ENCODE results near the gene ACTN4.

- TF ChIP-seq, protein P1, sequence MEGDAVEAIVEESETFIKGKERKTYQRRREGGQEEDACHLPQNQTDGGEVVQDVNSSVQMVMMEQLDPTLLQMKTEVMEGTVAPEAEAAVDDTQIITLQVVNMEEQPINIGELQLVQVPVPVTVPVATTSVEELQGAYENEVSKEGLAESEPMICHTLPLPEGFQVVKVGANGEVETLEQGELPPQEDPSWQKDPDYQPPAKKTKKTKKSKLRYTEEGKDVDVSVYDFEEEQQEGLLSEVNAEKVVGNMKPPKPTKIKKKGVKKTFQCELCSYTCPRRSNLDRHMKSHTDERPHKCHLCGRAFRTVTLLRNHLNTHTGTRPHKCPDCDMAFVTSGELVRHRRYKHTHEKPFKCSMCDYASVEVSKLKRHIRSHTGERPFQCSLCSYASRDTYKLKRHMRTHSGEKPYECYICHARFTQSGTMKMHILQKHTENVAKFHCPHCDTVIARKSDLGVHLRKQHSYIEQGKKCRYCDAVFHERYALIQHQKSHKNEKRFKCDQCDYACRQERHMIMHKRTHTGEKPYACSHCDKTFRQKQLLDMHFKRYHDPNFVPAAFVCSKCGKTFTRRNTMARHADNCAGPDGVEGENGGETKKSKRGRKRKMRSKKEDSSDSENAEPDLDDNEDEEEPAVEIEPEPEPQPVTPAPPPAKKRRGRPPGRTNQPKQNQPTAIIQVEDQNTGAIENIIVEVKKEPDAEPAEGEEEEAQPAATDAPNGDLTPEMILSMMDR (IDR thresholded peaks at IDR 0.05 in 2 of 3, conservative IDR thresholded peaks at IDR 0.05 in 1 of 3; ENCODE audit: control insufficient read depth in 2 of 3, extremely low read depth in 1 of 3, insufficient read depth in 1 of 3, low read depth in 3 of 3, low read length in 3 of 3) = no peak
- TF ChIP-seq GABPA (IDR thresholded peaks at IDR 0.05; ENCODE audit: low read depth) = no peak
- TF ChIP-seq POLR2AphosphoS5 (IDR thresholded peaks at IDR 0.05; ENCODE audit: low read length) = no peak
- no peak for TF ChIP-seq POLR2A (IDR thresholded peaks at IDR 0.05; ENCODE audit: low read depth, low read length)
- TF ChIP-seq CEBPB (IDR thresholded peaks at IDR 0.05; ENCODE audit: borderline replicate concordance in 1 of 2, low read depth in 2 of 2, low read length in 2 of 2) = no peak
- TF ChIP-seq ZNF622 (IDR thresholded peaks at IDR 0.05) = no peak
- no peak for TF ChIP-seq E2F4 (IDR thresholded peaks at IDR 0.05; ENCODE audit: low read depth, low read length)
- no peak for TF ChIP-seq HDAC6 (IDR thresholded peaks at IDR 0.05; ENCODE audit: unreplicated experiment)
Observed at GRCh38 chr19:38706792-38707511, 59.5 kb downstream of the ACTN4 start.

Measured in GM12878 (cell line).